Measurements from ENCODE around the gene ERICH4.
"Not testable (repeated sequence)": the region's sequence is repeated elsewhere in the genome, so short reads cannot be mapped to it uniquely, and the experiment has no call there.

ERICH4 gene

GRCh38 chr19:41415154-41415571 is 27.8 kb upstream of the ERICH4 start:
- DNase-seq: no peak

GRCh38 chr19:41416194-41416674 is 26.7 kb upstream of the ERICH4 start:
- no peak for DNase-seq

- DNase-seq: no peak
These were observed 22.7 kb upstream of the ERICH4 start for GRCh38 chr19:41420101-41420880.

GRCh38 chr19:41421314-41421713 is 21.6 kb upstream of the ERICH4 start:
- no peak for DNase-seq

GRCh38 chr19:41421973-41422372 is 21.0 kb upstream of the ERICH4 start:
- no peak for DNase-seq

DNA sequence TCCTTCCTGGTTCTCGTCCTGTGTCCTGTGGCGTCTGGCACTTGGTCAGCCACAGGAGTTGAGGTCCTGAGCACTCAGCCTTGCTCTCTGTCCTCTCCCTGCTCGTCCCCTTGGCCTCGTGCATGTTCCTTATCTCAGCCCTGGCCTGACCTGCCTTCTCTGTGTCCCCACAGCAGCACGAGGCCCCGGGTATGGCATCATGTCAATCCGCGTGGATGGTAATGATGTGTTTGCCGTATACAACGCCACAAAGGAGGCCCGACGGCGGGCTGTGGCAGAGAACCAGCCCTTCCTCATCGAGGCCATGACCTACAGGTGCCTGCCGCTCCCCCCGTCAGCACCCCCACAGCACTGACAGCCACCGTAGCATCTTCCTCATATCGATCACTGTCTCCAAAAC is 20.5 kb upstream of the ERICH4 start:
- no peak for DNase-seq

- DNase-seq: no peak
These were observed 20.0 kb upstream of the ERICH4 start for GRCh38 chr19:41422955-41423354.

- no peak for DNase-seq
These were observed 18.4 kb upstream of the ERICH4 start for GRCh38 chr19:41424335-41425173.

GRCh38 chr19:41425174-41426115 is 17.5 kb upstream of the ERICH4 start:
- DNase-seq: no peak

GRCh38 chr19:41426116-41426841 is 16.7 kb upstream of the ERICH4 start:
- DNase-seq: no peak

GRCh38 chr19:41426952-41427646 is 15.9 kb upstream of the ERICH4 start, which contains the start of gene B3GNT8:
Gene B3GNT8 (minus strand): TSS chr19:41427374. CDS start chr19:41426778, 596 bp downstream.
- peak; percentile 26 for DNase-seq

DNA sequence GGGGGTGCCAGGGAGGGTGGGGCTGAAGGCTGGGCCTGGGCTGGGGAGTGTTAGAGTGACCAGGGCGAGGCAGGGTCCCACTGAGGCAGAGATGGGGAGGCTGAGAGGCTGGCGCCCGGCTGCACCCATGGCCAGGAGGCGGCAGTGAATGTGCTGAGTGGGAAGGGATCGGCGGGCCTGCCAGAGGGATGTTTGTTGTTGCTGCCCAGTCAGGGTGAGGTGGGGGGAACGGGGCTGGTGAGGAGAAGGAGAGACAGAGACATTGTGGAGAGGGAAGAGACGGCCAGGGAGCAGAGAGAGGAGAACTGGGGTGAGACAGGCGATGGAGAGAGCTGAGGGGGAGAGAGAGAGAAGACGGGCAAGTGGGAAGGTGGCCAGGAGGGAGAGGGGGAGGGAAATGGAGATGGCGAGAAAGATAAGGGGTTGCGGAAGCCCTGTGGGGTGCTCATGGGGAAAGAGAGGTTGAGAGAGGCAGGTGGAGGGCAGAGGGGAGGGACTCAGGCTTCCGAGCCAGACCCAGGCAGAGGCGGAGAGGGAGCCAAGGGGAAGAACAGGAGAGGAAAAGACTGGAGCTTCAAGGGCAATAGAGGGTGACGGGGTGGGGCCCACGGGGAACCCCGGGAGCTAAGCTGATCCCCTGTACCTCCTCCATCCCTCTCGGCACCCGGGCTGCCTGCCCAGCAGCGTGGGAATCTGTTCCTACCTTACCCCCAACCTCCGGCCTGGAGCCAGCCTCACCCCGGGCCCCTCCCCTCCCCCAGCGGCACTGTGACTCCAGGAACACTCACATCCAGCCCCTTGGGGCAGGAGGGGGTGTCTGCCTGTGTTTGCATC is 15.1 kb upstream of the ERICH4 start:
- peak; percentile 21 for DNase-seq

DNA sequence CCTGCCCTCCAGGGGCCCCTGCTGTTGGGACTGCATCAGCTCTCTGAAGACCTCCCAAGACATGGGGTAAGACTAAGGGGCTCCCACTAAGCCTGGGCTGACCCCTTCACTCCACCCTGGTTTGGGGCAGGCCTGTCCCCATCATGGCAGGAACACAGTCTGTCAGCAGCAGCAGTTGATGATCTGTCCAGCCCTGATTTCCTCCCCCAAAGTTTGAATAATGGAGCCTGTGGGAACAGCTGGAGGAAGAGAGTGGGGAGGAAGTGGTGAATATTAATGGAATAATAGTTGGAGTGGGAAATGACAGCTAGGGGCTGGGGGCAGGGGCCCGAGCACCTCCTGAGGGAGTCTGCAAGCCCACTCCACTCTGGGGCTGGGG is 14.5 kb upstream of the ERICH4 start:
- DNase-seq: no peak

GRCh38 chr19:41430922-41431321 is 12.0 kb upstream of the ERICH4 start:
- no peak for DNase-seq

DNA sequence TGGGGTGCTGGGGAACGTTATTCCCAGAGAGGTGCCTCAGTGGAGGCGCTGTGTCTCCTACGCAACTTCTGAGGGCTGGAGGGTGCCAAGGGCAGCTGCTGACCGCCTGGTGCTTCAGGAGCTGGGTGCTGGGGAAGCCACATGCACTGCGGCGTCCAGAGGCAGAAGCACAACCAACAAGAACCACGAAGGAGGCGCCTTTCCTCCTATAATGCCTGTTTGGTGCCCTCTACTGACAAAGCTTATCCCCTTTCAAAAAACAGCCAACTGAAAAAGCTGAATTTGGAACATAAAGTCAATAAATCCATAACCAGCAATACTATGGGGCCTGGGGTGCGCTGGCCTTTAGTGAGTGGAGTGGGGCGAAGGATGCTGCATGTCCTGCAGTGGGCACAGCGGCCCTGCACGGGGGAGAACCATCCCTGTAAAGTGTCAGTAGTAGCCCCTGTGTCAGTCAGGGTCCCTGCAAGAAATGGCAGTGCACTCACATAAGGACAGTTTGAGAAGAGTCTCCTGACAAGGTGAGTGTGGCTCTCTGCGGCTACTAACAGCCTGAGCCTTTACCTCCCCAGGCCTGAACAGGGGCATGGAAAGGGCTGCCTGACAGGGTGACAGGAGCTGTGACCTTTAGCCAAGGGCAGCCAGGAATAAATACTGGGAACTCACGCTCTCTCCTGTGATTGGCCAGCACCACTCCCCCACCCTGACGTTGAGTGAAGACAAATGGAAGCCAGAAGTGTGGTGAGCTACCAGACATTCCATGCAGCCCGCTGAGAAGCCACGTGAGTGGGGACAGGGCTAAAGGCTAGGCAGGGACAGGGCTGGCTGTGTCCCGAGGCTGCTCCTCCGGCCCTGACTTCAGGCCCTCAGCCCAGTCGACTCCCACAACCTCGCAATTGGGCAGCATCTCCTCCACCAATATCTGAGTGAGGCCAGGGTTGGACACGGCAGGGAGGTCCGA is 11.2 kb upstream of the ERICH4 start:
- DNase-seq: no peak

DNA sequence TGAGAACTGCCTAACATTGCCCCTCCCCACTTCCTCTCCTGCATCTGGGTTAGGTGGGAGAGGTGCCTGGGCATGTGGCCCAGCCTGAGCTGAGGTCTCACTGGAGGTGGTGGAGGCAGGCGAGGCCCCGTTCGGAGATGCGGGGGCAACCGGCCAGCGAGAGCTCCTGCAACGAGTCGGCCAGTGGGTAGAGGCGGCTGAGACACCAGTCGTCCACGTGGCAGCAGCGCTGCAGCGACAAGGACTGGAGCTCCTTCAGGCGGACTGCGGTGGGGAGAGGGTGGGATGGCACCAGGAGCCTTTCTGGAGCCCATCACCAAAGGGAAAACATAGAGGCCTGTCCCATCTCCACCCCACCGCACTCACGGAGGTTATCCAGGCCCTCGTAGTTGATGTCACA is 9.8 kb upstream of the ERICH4 start:
- DNase-seq: no peak

GRCh38 chr19:41434450-41434849 is 8.5 kb upstream of the ERICH4 start:
- no peak for DNase-seq

GRCh38 chr19:41435376-41435775 is 7.6 kb upstream of the ERICH4 start:
- not testable (repeated sequence) for DNase-seq
